Liver (tissue), 9 donors: ENCODE measurements around the gene DPEP2. TPM values are rescaled to one million over a fixed set of nuclear protein-coding genes. Genes with fewer than 3 reads are reported as not detected.

Source experiments
- DNase-seq: peaks from one replicate; pipeline ENCODE4 v3.0.0-alpha.2; 2017; ENCODE audit warnings: low spot score
- H3K27ac ChIP-seq, 2 donors: one replicate each; pipeline ENCODE4 v1.7.0; 2013; ENCODE audit warnings: inconsistent platforms in 2 of 2, low read length in 2 of 2, control low read depth in 1 of 2, low read depth in 1 of 2, mild to moderate bottlenecking in 1 of 2
- H3K27me3 ChIP-seq, 4 donors: one replicate each; pipeline versions ENCODE4 v1.6.1 to v1.7.0; 2013; ENCODE audit warnings: low read length in 3 of 4, inconsistent platforms in 1 of 4, mild to moderate bottlenecking in 1 of 4, moderate library complexity in 1 of 4; ENCODE audit not compliant: control insufficient read depth in 4 of 4, insufficient read depth in 4 of 4
- H3K36me3 ChIP-seq, 4 donors: one replicate each; pipeline versions ENCODE4 v1.6.1 to v1.7.0; 2013; ENCODE audit warnings: low read length in 3 of 4, mild to moderate bottlenecking in 3 of 4, low read depth in 1 of 4, moderate library complexity in 1 of 4; ENCODE audit not compliant: control insufficient read depth in 4 of 4, insufficient read depth in 3 of 4
- H3K4me1 ChIP-seq, 4 donors: one replicate each; pipeline versions ENCODE4 v1.6.1 to v1.7.0; 2013; ENCODE audit warnings: low read length in 3 of 4, mild to moderate bottlenecking in 3 of 4, moderate library complexity in 1 of 4; ENCODE audit not compliant: control insufficient read depth in 4 of 4, insufficient read depth in 4 of 4
- H3K4me3 ChIP-seq, 3 donors: one replicate each; pipeline versions ENCODE4 v1.6.1 to v1.7.0; 2013; ENCODE audit warnings: low read length in 3 of 3, control low read depth in 1 of 3, low read depth in 1 of 3, mild to moderate bottlenecking in 1 of 3
- H3K9ac ChIP-seq, 2 donors: one replicate each; pipeline ENCODE4 v1.7.0; 2013; ENCODE audit warnings: low read length in 2 of 2, mild to moderate bottlenecking in 2 of 2, moderate library complexity in 2 of 2, control low read depth in 1 of 2, low read depth in 1 of 2
- H3K9me3 ChIP-seq, 4 donors: one replicate each; pipeline versions ENCODE4 v1.6.1 to v1.7.0; 2013; ENCODE audit warnings: low read length in 3 of 4; ENCODE audit not compliant: control insufficient read depth in 4 of 4
- ATF3 ChIP-seq: IDR thresholded peaks from 2 replicates; pipeline ENCODE4 v1.6.1; 2016; ENCODE audit warnings: antibody characterized with exemption
- EGR1 ChIP-seq, 2 donors: IDR thresholded peaks; 2 replicates each; pipeline ENCODE4 v1.6.1; 2016 to 2018; ENCODE audit warnings: antibody characterized with exemption in 2 of 2, low read depth in 2 of 2
- FOXA1 ChIP-seq: IDR thresholded peaks from 2 replicates; pipeline ENCODE4 v1.6.1; 2016; ENCODE audit warnings: antibody characterized with exemption
- GABPA ChIP-seq, 2 donors: IDR thresholded peaks in 1 of 2; conservative IDR thresholded peaks in 1 of 2; 2 replicates each; pipeline ENCODE4 v1.6.1; 2016; ENCODE audit warnings: antibody characterized with exemption in 2 of 2, mild to moderate bottlenecking in 1 of 2, moderate library complexity in 1 of 2
- HNF4A ChIP-seq, 2 donors: conservative IDR thresholded peaks; 2 replicates each; pipeline ENCODE4 v1.6.1; 2016; ENCODE audit warnings: antibody characterized with exemption in 2 of 2, mild to moderate bottlenecking in 2 of 2
- HNF4G ChIP-seq: IDR thresholded peaks from 2 replicates; pipeline ENCODE4 v1.6.1; 2016; ENCODE audit warnings: antibody characterized with exemption
- JUND ChIP-seq, 2 donors: IDR thresholded peaks; 2 replicates each; pipeline ENCODE4 v1.6.1; 2016; ENCODE audit warnings: antibody characterized with exemption in 2 of 2
- MAX ChIP-seq: IDR thresholded peaks from 2 replicates; pipeline ENCODE4 v1.6.1; 2016; ENCODE audit warnings: antibody characterized with exemption
- NR2F2 ChIP-seq: IDR thresholded peaks from 2 replicates; pipeline ENCODE4 v1.6.1; 2016; ENCODE audit warnings: antibody characterized with exemption
- RAD21 ChIP-seq, 2 donors: IDR thresholded peaks; 2 replicates each; pipeline ENCODE4 v1.6.1; 2016; ENCODE audit warnings: antibody characterized with exemption in 2 of 2, mild to moderate bottlenecking in 2 of 2
- RXRA ChIP-seq, 2 donors: IDR thresholded peaks; 2 replicates each; pipeline ENCODE4 v1.6.1; 2017 to 2018; ENCODE audit warnings: antibody characterized with exemption in 2 of 2, mild to moderate bottlenecking in 1 of 2
- SP1 ChIP-seq: IDR thresholded peaks from 2 replicates; pipeline ENCODE4 v1.6.1; 2018; ENCODE audit warnings: antibody characterized with exemption, mild to moderate bottlenecking
- TAF1 ChIP-seq: conservative IDR thresholded peaks from 2 replicates; pipeline ENCODE4 v1.6.1; 2016; ENCODE audit warnings: antibody characterized with exemption, mild to moderate bottlenecking
- YY1 ChIP-seq: IDR thresholded peaks from 2 replicates; pipeline ENCODE4 v1.6.1; 2016; ENCODE audit warnings: antibody characterized with exemption, mild to moderate bottlenecking
- WGBS: extraction: QIAGEN DNeasy Blood & Tissue Kit; methylation state at CpG from one replicate; pipeline ENCODE4 v1.1.7; 2013; 5-methylcytosine and 5-hydroxymethylcytosine counted together
- polyA plus RNA-seq, 2 donors: library from polyadenylated mRNA; stranded (reverse) in 1 of 2; unstranded in 1 of 2; fragments of 200-250 nt in 1 of 2; fragments of >200 nt in 1 of 2; fragmentation: Nextera tagmentation in 1 of 2; extraction: Ambion mirVana in 1 of 2; gene quantifications; one replicate each; pipeline versions ENCODE4 v1.2.1 to v1.2.3, GENCODE V29; 2013 to 2015
- total RNA-seq, 2 donors: library from RNA; depleted of rRNA; stranded (reverse); fragments of >200 nt; gene quantifications; one replicate each; pipeline ENCODE4 v1.2.3, GENCODE V29; 2014
- TF ChIP-seq, protein P1 (sequence below): IDR thresholded peaks from 2 replicates; pipeline ENCODE4 v1.6.1; 2016; ENCODE audit warnings: antibody characterized with exemption, mild to moderate bottlenecking
- TF ChIP-seq, protein P2 (sequence below): fragments of 150-350 bp; IDR thresholded peaks from 2 replicates; pipeline ENCODE4 v1.5.1; 2017; ENCODE audit warnings: improper control_type of control experiment, low read depth, low read length; ENCODE audit not compliant: missing input control
- donor health status: healthy.
- donor health status: healthy.
- donor health status: healthy.
- donor health status: healthy.
- donor health status: healthy.

The DPEP2 gene
- total and polyA plus RNA-seq, 4 donors: 1.4 to 2.4 (median 1.9) TPM

- WGBS: 95% methylated on average over 24 of the region's 24 CpGs
- DNase-seq: no peak
- peak overlapping the region; percentile 71 to 85 for H3K27ac ChIP-seq
Observed at GRCh38 chr16:67944690-67945391, 54.4 kb downstream of the DPEP2 start.

DNA sequence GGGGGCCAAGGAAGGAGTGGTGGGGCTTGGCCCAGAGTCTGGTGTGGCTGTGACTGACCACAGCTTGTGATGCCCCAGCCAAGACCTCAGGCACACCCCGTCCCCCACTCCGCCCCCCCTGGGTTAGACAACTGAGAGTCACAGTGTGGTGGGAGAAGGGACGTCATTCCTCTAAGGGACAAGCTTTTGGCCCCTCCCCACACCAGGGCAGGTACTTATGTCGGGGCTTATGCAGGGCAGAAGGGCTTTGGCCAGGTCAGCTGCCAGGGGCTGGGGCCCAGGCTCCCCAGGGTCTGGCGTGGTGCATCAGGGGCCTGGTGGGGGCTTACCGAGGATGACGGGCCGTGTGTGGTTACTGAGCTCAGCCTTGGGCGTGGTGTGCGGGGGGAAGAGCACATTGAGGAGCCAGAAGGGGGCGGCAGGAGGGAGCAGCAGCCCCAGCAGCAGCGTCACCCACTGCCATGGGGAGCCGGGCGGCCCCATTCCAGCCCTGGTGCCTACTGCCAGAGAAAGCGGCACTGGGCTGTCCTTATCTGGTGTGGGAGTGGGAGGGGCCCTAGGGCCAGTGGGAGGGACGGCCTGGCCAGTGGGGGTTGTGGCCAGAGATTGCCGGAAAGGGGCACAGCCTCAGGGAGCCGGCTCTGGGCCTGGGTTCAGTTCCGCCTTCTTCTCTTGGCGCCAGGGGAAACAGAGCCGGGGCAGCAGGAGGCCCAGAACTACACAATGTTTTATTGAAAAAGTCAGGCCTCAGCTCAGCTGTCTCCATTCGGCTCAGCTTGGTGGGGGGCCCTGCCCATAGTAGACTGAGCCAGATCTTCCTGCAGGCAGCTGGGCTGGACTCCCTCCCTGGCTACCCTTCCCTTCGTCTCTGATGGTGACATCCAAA is 55.4 kb downstream of the DPEP2 start, which contains the start of gene LCAT:
Gene LCAT (minus strand): TSS at position 502 of the 886 bp plus-strand sequence. CDS start 19 bp downstream, at position 483.
- TF ChIP-seq ATF3 (no peak), HNF4G (peak; percentile 5), YY1 (peak; percentile 60), HNF4A (conservative IDR thresholded peaks at IDR 0.05) (peak; percentile 15 to 52), EGR1 (IDR thresholded peaks at IDR 0.05; ENCODE audit: low read depth in 2 of 2) (peak in 1 of 2 donors; percentile 49), MAX (no peak), GABPA (IDR thresholded peaks at IDR 0.05 in 1 of 2, conservative IDR thresholded peaks at IDR 0.05 in 1 of 2) (peak in 1 of 2 donors; percentile 57), FOXA1 (peak; percentile 15), SP1 (peak; percentile 66), RAD21 (IDR thresholded peaks at IDR 0.05) (peak in 1 of 2 donors; percentile 33), RXRA (IDR thresholded peaks at IDR 0.05) (peak; percentile 58 to 72), NR2F2 (no peak)
- TF ChIP-seq, protein P1, sequence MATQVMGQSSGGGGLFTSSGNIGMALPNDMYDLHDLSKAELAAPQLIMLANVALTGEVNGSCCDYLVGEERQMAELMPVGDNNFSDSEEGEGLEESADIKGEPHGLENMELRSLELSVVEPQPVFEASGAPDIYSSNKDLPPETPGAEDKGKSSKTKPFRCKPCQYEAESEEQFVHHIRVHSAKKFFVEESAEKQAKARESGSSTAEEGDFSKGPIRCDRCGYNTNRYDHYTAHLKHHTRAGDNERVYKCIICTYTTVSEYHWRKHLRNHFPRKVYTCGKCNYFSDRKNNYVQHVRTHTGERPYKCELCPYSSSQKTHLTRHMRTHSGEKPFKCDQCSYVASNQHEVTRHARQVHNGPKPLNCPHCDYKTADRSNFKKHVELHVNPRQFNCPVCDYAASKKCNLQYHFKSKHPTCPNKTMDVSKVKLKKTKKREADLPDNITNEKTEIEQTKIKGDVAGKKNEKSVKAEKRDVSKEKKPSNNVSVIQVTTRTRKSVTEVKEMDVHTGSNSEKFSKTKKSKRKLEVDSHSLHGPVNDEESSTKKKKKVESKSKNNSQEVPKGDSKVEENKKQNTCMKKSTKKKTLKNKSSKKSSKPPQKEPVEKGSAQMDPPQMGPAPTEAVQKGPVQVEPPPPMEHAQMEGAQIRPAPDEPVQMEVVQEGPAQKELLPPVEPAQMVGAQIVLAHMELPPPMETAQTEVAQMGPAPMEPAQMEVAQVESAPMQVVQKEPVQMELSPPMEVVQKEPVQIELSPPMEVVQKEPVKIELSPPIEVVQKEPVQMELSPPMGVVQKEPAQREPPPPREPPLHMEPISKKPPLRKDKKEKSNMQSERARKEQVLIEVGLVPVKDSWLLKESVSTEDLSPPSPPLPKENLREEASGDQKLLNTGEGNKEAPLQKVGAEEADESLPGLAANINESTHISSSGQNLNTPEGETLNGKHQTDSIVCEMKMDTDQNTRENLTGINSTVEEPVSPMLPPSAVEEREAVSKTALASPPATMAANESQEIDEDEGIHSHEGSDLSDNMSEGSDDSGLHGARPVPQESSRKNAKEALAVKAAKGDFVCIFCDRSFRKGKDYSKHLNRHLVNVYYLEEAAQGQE: peak; percentile 85
- Histone ChIP-seq H3K36me3 (peaks cover 12 to 39% (median 16%) of the 10 kb centered on the region in 4 donors), H3K9ac (no peak within 1 kb of the TSS), H3K27ac (peak within 1 kb of the TSS; percentile 71 to 85), H3K9me3 (no peaks in the 10 kb centered on the region), H3K27me3 (no peaks in the 10 kb centered on the region), H3K4me3 (peak within 1 kb of the TSS; percentile 59 to 72 (median 62)), H3K4me1 (peaks cover 9 to 55% (median 36%) of the 10 kb centered on the region in 4 donors)
- 24% methylated on average over 23 of the region's 23 CpGs for WGBS
- DNase-seq: peak; percentile 54

More at GRCh38 chr16:67944690-67945391, 54.4 kb downstream of the DPEP2 start:
- Histone ChIP-seq H3K4me3 (no peak overlapping the region), H3K9me3 (no peaks in the 10 kb centered on the region), H3K9ac (no peak overlapping the region), H3K4me1 (peaks cover 9 to 49% (median 32%) of the 10 kb centered on the region in 4 donors), H3K36me3 (peaks cover 12 to 46% (median 21%) of the 10 kb centered on the region in 4 donors), H3K27me3 (no peaks in the 10 kb centered on the region)
- TF ChIP-seq EGR1 (IDR thresholded peaks at IDR 0.05; ENCODE audit: low read depth in 2 of 2) (no peak), FOXA1 (no peak), RAD21 (IDR thresholded peaks at IDR 0.05) (no peak), JUND (IDR thresholded peaks at IDR 0.05) (no peak), SP1 (no peak), HNF4A (conservative IDR thresholded peaks at IDR 0.05) (no peak), MAX (no peak), TAF1 (no peak), RXRA (IDR thresholded peaks at IDR 0.05) (no peak)
- TF ChIP-seq, protein P2, sequence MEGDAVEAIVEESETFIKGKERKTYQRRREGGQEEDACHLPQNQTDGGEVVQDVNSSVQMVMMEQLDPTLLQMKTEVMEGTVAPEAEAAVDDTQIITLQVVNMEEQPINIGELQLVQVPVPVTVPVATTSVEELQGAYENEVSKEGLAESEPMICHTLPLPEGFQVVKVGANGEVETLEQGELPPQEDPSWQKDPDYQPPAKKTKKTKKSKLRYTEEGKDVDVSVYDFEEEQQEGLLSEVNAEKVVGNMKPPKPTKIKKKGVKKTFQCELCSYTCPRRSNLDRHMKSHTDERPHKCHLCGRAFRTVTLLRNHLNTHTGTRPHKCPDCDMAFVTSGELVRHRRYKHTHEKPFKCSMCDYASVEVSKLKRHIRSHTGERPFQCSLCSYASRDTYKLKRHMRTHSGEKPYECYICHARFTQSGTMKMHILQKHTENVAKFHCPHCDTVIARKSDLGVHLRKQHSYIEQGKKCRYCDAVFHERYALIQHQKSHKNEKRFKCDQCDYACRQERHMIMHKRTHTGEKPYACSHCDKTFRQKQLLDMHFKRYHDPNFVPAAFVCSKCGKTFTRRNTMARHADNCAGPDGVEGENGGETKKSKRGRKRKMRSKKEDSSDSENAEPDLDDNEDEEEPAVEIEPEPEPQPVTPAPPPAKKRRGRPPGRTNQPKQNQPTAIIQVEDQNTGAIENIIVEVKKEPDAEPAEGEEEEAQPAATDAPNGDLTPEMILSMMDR: no peak
